Chondrocyte (in vitro differentiated cells): ENCODE data around the gene HNRNPUL1. TPM values are rescaled to one million over a fixed set of nuclear protein-coding genes. Genes with fewer than 3 reads are reported as not detected.
"Not testable (repeated sequence)": the region's sequence is repeated elsewhere in the genome, so short reads cannot be mapped to it uniquely, and the experiment has no call there.

ENCODE experiments used
- DNase-seq: peaks from one replicate; pipeline ENCODE4 v3.0.0; 2021; ENCODE audit warnings: mixed read lengths, low spot score
- H3K27ac Mint-ChIP-seq: one replicate; pipeline ENCODE4 v1.8.0; 2021; ENCODE audit warnings: mild to moderate bottlenecking, moderate library complexity, mixed read lengths; ENCODE audit not compliant: unreplicated experiment
- H3K27me3 Mint-ChIP-seq: 2 replicates; pipeline ENCODE4 v1.8.0; 2021; ENCODE audit warnings: low read depth, mixed read lengths
- H3K36me3 Mint-ChIP-seq: 2 replicates; pipeline ENCODE4 v1.8.0; 2021; ENCODE audit warnings: low read depth, mixed read lengths
- H3K4me1 Mint-ChIP-seq: 2 replicates; pipeline ENCODE4 v1.8.0; 2021; ENCODE audit warnings: low read depth, mild to moderate bottlenecking, mixed read lengths
- H3K4me3 Mint-ChIP-seq: one replicate; pipeline ENCODE4 v1.8.0; 2021; ENCODE audit warnings: mild to moderate bottlenecking, moderate library complexity, mixed read lengths; ENCODE audit not compliant: unreplicated experiment
- H3K9me3 Mint-ChIP-seq: 2 replicates; pipeline ENCODE4 v1.8.0; 2021; ENCODE audit warnings: low read depth, mixed read lengths
- total RNA-seq: library from RNA; stranded (reverse); gene quantifications from 3 replicates; pipeline ENCODE4 v1.2.1, GENCODE V29; 2021
- TF ChIP-seq, protein P1 (sequence below): fragments of 200-600 bp; sonication (generic); IDR thresholded peaks from 2 replicates; pipeline ENCODE4 v1.5.0; 2021; ENCODE audit warnings: antibody characterized with exemption, mild to moderate bottlenecking, moderate library complexity

Gene HNRNPUL1
- total RNA-seq, 1 donor from 2014 or later: 158 TPM

DNA sequence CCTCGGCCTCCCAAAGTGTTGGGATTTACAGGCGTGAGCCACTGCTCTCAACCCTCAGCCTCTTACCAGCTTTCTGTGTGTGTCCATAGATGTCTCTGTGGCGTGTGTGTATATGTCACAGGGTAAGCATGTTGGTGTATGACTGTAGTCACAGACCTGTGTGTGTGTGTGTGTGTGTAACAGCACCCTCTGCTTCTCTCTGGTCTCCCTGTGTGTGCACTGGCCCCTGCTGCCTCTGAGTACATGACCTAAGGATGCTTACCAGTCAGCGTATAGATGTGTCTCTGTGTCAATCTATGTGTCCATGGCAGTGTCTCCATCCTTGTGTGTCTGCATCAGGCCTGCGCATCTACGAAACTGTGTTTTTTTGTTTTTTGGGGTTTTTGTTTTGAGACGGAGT lies 39.5 kb upstream of the HNRNPUL1 start:
- Mint-ChIP-seq H3K27ac (peak overlapping the region; percentile 99), H3K4me3 (peak overlapping the region; percentile 59), H3K4me1 (peaks cover 80% of the 10 kb centered on the region), H3K36me3 (peaks cover 21% of the 10 kb centered on the region), H3K27me3 (no peaks in the 10 kb centered on the region), H3K9me3 (no peaks in the 10 kb centered on the region)
- DNase-seq: no peak
- TF ChIP-seq, protein P1, sequence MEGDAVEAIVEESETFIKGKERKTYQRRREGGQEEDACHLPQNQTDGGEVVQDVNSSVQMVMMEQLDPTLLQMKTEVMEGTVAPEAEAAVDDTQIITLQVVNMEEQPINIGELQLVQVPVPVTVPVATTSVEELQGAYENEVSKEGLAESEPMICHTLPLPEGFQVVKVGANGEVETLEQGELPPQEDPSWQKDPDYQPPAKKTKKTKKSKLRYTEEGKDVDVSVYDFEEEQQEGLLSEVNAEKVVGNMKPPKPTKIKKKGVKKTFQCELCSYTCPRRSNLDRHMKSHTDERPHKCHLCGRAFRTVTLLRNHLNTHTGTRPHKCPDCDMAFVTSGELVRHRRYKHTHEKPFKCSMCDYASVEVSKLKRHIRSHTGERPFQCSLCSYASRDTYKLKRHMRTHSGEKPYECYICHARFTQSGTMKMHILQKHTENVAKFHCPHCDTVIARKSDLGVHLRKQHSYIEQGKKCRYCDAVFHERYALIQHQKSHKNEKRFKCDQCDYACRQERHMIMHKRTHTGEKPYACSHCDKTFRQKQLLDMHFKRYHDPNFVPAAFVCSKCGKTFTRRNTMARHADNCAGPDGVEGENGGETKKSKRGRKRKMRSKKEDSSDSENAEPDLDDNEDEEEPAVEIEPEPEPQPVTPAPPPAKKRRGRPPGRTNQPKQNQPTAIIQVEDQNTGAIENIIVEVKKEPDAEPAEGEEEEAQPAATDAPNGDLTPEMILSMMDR: no peak

DNA sequence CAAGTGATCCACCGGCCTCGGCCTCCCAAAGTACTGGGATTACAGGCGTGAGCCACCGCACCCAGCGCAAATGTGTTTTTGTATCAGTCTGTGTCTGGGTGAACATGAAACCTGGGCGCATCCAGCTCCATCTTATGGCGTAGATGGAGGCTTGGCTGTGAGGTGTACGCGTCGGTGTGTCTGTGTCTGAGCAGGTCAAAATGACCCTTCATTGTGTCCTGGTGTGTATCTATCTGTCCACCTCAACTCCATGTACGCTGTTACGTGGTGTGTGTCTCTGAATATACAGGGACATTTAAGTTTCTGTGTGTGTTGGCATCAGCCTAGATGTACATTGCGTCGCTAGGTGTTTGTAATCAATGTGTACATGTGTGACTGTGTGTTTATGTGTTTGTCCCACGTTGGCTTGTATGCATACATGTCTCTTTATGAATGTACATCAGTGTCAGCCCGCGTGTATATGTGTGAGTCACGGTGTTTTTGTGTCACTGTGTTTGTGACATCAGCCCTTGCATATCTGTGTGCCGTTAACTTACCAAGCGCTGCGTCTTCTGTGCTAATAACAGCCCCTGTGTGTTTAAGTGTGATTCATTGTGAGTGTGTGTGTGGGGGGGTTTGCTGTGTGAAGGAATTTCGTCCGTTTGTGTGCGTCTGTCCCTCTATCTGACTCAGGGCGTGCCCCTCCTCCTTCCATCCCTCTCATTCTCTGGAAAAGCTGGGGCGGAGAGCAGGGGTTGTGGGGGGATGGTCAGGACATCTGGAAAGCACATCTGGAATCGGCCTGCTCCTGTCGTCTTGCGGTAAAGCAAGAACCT lies 38.7 kb upstream of the HNRNPUL1 start:
- DNase-seq: no peak
- Mint-ChIP-seq H3K4me3 (peak overlapping the region; percentile 66), H3K36me3 (peaks cover 21% of the 10 kb centered on the region), H3K4me1 (peaks cover 74% of the 10 kb centered on the region), H3K27me3 (no peaks in the 10 kb centered on the region), H3K27ac (peak overlapping the region; percentile 99), H3K9me3 (no peaks in the 10 kb centered on the region)
- TF ChIP-seq, protein P1: no peak

DNA sequence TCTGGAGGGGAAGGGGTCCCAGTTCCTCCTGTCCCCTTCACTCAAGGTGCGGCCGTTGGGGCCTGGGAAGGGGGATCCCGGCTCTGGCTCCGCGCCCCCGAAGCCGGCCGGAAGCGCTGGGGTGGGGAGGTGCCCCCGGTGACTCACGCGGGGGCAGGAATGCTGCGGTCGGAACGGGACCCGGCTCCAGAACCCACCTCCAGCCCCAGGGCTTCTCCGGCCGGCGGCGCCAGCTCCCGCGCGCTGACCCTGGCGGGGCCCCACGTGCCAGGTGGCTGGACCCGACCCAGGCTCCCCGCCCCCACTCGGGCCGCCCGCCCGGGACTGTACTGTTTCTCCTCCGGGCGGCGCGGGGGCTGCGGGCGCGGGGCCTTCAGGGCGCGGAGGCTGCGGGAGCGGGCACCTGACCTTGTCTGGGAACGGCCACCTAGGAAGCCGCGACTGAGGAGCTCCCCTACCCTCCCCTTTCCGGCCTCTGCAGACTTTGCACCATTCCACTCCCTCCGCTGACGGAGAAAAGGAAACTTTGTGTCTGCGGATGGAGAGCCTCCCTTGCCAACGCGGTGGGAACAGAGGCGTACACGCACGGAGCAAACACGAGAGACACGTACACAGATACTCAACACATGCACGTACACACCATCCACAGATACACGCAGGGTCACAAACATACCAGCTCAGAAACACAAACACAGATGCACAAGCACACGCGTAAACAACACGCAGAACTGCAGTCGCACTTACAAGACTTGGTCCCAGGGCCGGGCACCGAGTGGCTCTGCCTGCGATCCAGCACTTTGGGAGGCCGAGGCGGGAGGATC lies 37.9 kb upstream of the HNRNPUL1 start:
- peak overlapping the region; percentile 99 for H3K27ac Mint-ChIP-seq
- peaks cover 66% of the 10 kb centered on the region for H3K4me1 Mint-ChIP-seq
- peak overlapping the region; percentile 71 for H3K4me3 Mint-ChIP-seq
- no peaks in the 10 kb centered on the region for H3K27me3 Mint-ChIP-seq
- peaks cover 16% of the 10 kb centered on the region for H3K36me3 Mint-ChIP-seq
- TF ChIP-seq, protein P1: peak; percentile 51
- no peak for DNase-seq
- H3K9me3 Mint-ChIP-seq: no peaks in the 10 kb centered on the region

DNA sequence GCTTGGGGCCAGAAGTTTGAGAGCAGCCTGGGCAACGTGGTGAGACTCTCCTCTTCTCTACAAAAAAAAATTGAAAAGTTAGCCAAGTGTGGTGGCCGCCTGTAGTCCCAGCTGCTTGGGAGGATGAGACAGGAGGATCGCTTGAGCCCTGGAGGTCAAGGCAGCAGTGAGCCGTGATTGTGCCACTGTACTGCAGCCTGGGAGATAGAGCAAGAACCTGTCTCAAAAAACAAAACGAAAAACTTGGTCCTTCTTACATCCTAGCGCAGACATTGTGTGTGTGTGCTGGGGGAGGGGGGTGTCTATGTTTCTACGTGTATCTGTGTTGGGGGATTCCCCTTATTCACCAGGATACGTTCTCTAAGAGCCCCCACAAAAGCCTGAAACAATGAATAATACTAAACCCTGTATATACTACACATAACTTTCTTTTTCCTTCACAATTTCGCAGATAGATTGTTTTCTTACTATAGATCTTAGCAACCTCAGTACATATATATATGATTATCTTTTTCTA lies 37.2 kb upstream of the HNRNPUL1 start:
- peaks cover 59% of the 10 kb centered on the region for H3K4me1 Mint-ChIP-seq
- H3K27me3 Mint-ChIP-seq: no peaks in the 10 kb centered on the region
- DNase-seq: no peak
- peaks cover 14% of the 10 kb centered on the region for H3K36me3 Mint-ChIP-seq
- no peaks in the 10 kb centered on the region for H3K9me3 Mint-ChIP-seq
- peak overlapping the region; percentile 93 for H3K27ac Mint-ChIP-seq
- peak overlapping the region; percentile 71 for H3K4me3 Mint-ChIP-seq
- TF ChIP-seq, protein P1: no peak

DNA sequence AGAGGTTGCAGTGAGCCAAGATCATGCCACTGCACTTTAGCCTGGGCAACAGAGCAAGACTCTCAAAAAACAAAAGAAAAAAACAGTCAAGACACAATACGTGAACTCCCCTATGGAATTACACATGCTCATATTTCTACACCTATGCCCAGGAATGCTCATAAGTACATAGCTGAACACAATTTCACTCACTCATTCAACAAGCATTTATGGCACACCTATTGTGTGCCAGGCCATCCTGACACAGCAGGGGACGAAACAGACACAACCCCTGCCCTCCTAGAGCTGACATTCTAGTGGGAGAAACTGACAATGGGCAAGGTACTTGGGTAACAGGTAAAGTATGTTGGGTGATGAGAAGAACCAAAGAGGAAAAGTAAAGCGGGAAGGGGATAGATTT lies 35.7 kb upstream of the HNRNPUL1 start:
- H3K36me3 Mint-ChIP-seq: peaks cover 13% of the 10 kb centered on the region
- H3K27ac Mint-ChIP-seq: peak overlapping the region; percentile 18
- no peaks in the 10 kb centered on the region for H3K9me3 Mint-ChIP-seq
- TF ChIP-seq, protein P1: no peak
- peaks cover 44% of the 10 kb centered on the region for H3K4me1 Mint-ChIP-seq
- H3K4me3 Mint-ChIP-seq: no peak overlapping the region
- no peak for DNase-seq
- no peaks in the 10 kb centered on the region for H3K27me3 Mint-ChIP-seq

DNA sequence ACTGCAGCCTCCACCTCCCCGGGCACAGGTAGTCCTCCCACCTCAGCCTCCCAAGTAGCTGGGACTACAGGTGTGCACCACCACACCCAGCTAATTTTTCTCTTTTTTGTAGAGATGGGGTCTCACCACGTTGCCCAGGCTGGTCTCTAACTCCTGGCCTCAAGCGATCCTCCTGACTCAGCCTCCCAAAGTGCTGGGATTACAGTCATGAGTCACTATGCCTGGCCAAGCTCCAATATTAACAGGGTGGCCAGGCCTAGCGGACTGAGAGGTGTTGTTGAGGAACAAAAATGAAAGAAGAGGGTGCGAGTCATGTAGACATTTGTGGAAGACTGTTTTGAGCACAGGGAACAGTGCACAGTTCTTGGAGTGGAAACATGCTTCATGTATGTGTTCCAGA lies 34.8 kb upstream of the HNRNPUL1 start:
- peaks cover 14% of the 10 kb centered on the region for H3K36me3 Mint-ChIP-seq
- not testable (repeated sequence) for H3K9me3 Mint-ChIP-seq, DNase-seq, H3K27me3 Mint-ChIP-seq, H3K4me3 Mint-ChIP-seq, H3K27ac Mint-ChIP-seq
- peaks cover 35% of the 10 kb centered on the region for H3K4me1 Mint-ChIP-seq
